GM06990 (cell line): ENCODE data around the gene MYO7A.

Experiments used
- DNase-seq: peaks from one replicate; pipeline ENCODE4 v3.0.0-alpha.2; 2011; ENCODE audit not compliant: insufficient read length; ENCODE audit errors: extremely low read depth
- H3K27me3 ChIP-seq: replicated peaks from 2 replicates; pipeline ENCODE4 v1.6.0; 2011; ENCODE audit warnings: low read length; ENCODE audit not compliant: control insufficient read depth, insufficient read depth
- H3K36me3 ChIP-seq: 2 replicates; pipeline ENCODE4 v1.5.1; 2011; ENCODE audit warnings: low read length; ENCODE audit not compliant: control insufficient read depth, insufficient read depth
- H3K4me3 ChIP-seq: replicated peaks from 2 replicates; pipeline ENCODE4 v1.5.1; 2011; ENCODE audit warnings: low read depth, mild to moderate bottlenecking, control low read depth, low read length
- TF ChIP-seq, protein P1 (sequence below): IDR thresholded peaks from 2 replicates; pipeline ENCODE4 v1.5.1; 2011; ENCODE audit warnings: low read length, control low read depth, mild to moderate bottlenecking, inconsistent platforms; ENCODE audit not compliant: insufficient read depth, poor library complexity, severe bottlenecking

The MYO7A gene

DNA sequence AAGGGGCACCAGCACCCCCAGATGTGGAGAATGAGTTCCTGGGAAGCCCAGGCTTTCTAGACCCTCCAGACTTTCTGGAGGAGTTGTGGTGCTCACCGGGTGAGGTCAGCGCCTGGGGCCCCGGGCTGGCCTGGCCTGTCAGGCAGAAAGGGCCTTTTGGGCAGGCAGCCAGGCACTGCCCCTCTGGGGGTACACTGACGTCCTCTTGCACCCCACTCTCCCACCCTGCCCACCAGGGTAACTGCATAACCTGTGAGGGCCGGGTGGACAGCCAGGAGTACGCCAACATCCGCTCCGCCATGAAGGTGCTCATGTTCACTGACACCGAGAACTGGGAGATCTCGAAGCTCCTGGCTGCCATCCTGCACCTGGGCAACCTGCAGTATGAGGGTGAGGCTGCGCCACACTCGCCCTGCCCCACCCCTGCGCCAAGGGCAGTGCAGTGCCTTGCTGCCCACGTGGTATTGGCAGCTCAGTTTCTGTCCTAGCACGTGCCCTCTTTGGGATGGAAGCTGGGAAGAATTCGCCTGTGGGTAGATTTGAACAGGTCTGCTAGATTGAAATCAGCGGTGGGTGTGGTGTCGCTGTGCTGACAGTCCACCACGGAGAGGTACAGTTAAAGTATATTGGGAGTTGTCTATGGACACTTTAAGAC is 30.1 kb downstream of the MYO7A start:
- no peak overlapping the region for H3K4me3 ChIP-seq
- TF ChIP-seq, protein P1, sequence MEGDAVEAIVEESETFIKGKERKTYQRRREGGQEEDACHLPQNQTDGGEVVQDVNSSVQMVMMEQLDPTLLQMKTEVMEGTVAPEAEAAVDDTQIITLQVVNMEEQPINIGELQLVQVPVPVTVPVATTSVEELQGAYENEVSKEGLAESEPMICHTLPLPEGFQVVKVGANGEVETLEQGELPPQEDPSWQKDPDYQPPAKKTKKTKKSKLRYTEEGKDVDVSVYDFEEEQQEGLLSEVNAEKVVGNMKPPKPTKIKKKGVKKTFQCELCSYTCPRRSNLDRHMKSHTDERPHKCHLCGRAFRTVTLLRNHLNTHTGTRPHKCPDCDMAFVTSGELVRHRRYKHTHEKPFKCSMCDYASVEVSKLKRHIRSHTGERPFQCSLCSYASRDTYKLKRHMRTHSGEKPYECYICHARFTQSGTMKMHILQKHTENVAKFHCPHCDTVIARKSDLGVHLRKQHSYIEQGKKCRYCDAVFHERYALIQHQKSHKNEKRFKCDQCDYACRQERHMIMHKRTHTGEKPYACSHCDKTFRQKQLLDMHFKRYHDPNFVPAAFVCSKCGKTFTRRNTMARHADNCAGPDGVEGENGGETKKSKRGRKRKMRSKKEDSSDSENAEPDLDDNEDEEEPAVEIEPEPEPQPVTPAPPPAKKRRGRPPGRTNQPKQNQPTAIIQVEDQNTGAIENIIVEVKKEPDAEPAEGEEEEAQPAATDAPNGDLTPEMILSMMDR: no peak
- no peak for DNase-seq
- H3K27me3 ChIP-seq: no peaks in the 10 kb centered on the region; the same call in 1 of the 2 replicates
- H3K36me3 ChIP-seq: no peaks in the 10 kb centered on the region

DNA sequence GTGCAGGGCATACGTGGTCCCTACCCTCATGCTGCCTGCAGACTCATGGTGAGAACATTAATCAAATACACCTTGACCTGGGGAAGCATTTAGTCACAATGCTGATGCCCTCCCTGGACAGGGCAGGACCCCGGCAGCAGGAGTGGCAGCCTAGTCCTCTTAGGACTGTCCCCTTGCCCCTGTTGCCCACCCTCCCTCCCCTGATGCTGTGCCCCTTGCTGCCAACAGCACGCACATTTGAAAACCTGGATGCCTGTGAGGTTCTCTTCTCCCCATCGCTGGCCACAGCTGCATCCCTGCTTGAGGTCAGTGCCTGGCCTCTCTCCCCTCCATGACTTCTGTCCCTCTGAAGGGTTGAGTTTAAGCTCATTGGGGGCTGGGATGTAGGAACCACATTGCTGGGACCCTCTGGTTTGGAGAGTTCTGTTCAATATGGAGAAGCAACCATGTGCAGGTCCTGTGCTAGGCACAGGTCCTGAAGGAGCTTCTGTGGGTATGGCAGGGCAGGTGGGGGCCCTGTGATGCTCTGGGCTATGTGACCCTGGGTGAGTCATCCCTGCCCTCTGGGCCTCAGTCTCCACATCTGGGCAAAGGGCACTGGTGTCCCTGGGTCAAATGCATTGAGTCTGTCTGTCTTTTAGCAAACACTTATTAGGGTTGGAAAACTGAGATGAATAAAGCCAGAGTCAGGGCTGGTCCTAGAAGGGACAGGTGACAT is 31.3 kb downstream of the MYO7A start:
- no peaks in the 10 kb centered on the region for H3K36me3 ChIP-seq
- DNase-seq: no peak
- TF ChIP-seq, protein P1: no peak
- no peaks in the 10 kb centered on the region; the same call in 1 of the 2 replicates for H3K27me3 ChIP-seq
- H3K4me3 ChIP-seq: no peak overlapping the region

DNA sequence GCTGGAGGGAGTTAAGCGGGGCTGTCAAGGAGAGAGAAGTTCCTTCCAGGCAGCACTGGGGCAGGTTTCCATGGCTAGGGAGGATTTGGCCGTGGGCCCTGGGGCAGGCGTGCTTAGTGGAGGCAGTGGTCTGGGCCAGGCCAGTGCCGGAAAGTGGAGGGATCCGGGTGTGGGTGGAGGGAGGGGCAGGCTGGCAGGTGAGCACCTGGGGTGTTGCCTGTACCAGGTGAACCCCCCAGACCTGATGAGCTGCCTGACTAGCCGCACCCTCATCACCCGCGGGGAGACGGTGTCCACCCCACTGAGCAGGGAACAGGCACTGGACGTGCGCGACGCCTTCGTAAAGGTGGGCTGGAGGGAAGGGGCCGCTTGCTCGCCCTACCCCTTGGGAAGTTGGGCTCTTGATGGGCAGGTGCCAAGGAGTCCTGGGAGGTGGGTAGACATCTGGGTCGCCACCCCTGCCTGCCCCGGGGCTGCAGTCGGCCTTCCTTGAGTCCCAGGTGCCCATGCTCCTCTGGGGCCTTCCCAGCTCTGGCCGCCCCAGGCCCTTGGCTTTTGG is 32.0 kb downstream of the MYO7A start:
- no peak for DNase-seq
- Histone ChIP-seq H3K4me3 (no peak overlapping the region), H3K36me3 (no peaks in the 10 kb centered on the region), H3K27me3 (no peaks in the 10 kb centered on the region; the same call in 1 of the 2 replicates)
- TF ChIP-seq, protein P1: no peak

DNA sequence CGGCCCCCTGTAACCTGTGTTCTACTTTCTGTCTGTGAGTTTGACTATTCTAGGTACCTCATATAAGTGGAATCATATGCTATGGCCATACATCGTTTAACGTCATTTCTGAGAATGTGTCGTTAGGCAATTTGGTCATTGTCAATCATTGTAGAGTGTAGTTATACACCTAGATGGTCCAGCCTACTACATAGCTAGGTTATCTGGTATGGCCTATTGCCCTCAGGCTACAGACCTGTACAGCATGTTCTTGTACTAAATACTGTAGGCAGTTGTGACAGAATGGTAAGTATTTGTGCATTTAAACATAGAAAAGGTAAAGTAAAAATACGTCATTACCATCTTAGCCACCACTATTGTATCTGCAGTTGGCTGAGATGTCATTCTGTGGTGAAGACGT is 35.2 kb downstream of the MYO7A start:
- TF ChIP-seq, protein P1: no peak
- no peaks in the 10 kb centered on the region for H3K36me3 ChIP-seq
- no peaks in the 10 kb centered on the region; the same call in none of the 2 replicates for H3K27me3 ChIP-seq
- no peak for DNase-seq
- no peak overlapping the region for H3K4me3 ChIP-seq

DNA sequence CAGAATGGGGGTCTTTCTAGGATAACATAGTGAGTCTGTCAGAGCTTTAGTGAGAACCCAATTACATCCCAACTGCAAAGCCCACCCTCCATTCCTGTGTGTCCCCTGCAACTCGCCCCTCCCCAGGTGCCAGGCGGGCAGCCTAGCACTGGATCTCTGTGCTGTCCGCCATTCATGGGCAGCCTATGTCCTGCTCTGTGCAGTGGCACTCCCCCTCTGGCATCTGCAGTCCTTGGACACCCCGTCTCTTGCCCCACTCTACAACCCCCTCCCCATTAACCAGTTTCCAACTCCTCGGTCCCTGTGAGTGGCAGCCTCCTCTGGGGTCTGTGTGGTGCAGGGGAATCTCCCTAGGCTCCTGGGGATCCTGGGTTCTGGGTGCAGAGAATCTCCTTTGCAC is 37.0 kb downstream of the MYO7A start:
- TF ChIP-seq, protein P1: no peak
- Histone ChIP-seq H3K27me3 (no peaks in the 10 kb centered on the region; the same call in none of the 2 replicates), H3K4me3 (no peak overlapping the region), H3K36me3 (no peaks in the 10 kb centered on the region)
- no peak for DNase-seq
